Endothelial cell (in vitro differentiated cells): ENCODE results near the gene PHACTR1. TPM values are rescaled to one million over a fixed set of nuclear protein-coding genes. Genes with fewer than 3 reads are reported as not detected.

ENCODE experiments used
- DNase-seq: peaks from one replicate; pipeline ENCODE4 v3.0.0; 2021; ENCODE audit warnings: low spot score
- H3K27ac Mint-ChIP-seq: one replicate; pipeline ENCODE4 v1.8.0; 2021; ENCODE audit warnings: mixed read lengths, inconsistent platforms; ENCODE audit not compliant: unreplicated experiment
- H3K27me3 Mint-ChIP-seq: one replicate; pipeline ENCODE4 v1.8.0; 2021; ENCODE audit warnings: mild to moderate bottlenecking, moderate library complexity, mixed read lengths, inconsistent platforms; ENCODE audit not compliant: unreplicated experiment
- H3K36me3 Mint-ChIP-seq: one replicate; pipeline ENCODE4 v1.8.0; 2021; ENCODE audit warnings: mild to moderate bottlenecking, low read depth, mixed read lengths, inconsistent platforms; ENCODE audit not compliant: unreplicated experiment
- H3K4me1 Mint-ChIP-seq: one replicate; pipeline ENCODE4 v1.8.0; 2021; ENCODE audit warnings: mild to moderate bottlenecking, mixed read lengths, inconsistent platforms; ENCODE audit not compliant: unreplicated experiment
- H3K4me3 Mint-ChIP-seq: one replicate; pipeline ENCODE4 v1.8.0; 2021; ENCODE audit warnings: mild to moderate bottlenecking, mixed read lengths, inconsistent platforms; ENCODE audit not compliant: unreplicated experiment
- H3K9me3 Mint-ChIP-seq: one replicate; pipeline ENCODE4 v1.8.0; 2021; ENCODE audit warnings: mixed read lengths, inconsistent platforms; ENCODE audit not compliant: unreplicated experiment
- total RNA-seq: library from RNA; stranded (reverse); fragmentation: NEBNext Ultra II Directional; extraction: Animal tissue kit (Norgen Biotek cat#: 25700); gene quantifications from one replicate; pipeline ENCODE4 v1.2.1, GENCODE V29; 2021; ENCODE audit not compliant: unreplicated experiment
- TF ChIP-seq, protein P1 (sequence below): fragments of 200-600 bp; sonication (generic); IDR thresholded peaks from one replicate; pipeline ENCODE4 v1.5.0; 2021; ENCODE audit warnings: antibody characterized with exemption; ENCODE audit not compliant: unreplicated experiment

PHACTR1 gene
- total RNA-seq, 1 donor from 2014 or later = 39.9 TPM

- Mint-ChIP-seq H3K27ac (no peak overlapping the region), H3K27me3 (no peaks in the 10 kb centered on the region), H3K4me3 (no peak overlapping the region), H3K9me3 (no peaks in the 10 kb centered on the region), H3K36me3 (peaks cover 5% of the 10 kb centered on the region), H3K4me1 (peaks cover 6% of the 10 kb centered on the region)
- no peak for DNase-seq
- TF ChIP-seq, protein P1, sequence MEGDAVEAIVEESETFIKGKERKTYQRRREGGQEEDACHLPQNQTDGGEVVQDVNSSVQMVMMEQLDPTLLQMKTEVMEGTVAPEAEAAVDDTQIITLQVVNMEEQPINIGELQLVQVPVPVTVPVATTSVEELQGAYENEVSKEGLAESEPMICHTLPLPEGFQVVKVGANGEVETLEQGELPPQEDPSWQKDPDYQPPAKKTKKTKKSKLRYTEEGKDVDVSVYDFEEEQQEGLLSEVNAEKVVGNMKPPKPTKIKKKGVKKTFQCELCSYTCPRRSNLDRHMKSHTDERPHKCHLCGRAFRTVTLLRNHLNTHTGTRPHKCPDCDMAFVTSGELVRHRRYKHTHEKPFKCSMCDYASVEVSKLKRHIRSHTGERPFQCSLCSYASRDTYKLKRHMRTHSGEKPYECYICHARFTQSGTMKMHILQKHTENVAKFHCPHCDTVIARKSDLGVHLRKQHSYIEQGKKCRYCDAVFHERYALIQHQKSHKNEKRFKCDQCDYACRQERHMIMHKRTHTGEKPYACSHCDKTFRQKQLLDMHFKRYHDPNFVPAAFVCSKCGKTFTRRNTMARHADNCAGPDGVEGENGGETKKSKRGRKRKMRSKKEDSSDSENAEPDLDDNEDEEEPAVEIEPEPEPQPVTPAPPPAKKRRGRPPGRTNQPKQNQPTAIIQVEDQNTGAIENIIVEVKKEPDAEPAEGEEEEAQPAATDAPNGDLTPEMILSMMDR = no peak
Observed at GRCh38 chr6:13006578-13007300, 290.2 kb downstream of the PHACTR1 start.

DNA sequence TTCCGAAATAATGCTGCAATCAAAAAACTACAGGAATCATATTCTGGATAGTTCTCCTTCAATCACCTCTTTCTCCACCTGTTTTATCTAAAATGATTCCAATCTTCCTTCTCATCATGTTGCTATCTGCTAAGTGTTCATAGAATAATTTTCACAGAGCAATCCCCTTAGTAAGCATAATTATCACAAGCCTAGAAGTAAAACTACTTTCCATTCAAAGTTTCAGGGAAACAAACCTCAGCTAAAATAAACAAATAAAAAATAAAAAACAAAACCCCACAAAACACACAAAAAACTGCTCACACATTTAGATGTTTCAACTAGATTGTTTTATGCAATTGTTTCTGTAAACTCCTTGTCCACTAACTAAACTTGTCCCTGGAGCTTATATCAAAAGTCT lies 291.2 kb downstream of the PHACTR1 start:
- no peaks in the 10 kb centered on the region for H3K27me3 Mint-ChIP-seq

DNA sequence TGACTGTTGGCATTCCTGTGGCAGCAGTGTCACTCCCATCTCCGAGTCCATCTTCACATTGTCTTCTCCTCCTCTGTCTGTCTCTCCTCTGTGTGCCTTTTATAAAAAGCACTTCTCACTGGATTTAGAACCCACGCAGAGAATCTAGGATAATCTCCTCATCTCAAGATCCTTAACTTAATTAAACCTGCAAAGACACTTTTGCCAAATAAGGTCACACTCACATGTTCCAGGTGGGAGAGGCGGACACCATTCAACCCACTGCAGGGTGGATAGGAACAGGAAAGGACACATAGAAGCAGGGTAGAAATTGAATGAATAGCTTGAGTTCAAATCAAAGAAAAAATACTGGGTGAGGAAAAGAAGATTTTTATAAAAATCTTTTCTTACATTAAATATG lies 292.5 kb downstream of the PHACTR1 start:
- Mint-ChIP-seq H3K4me3 (no peak overlapping the region), H3K9me3 (no peaks in the 10 kb centered on the region), H3K27ac (no peak overlapping the region), H3K36me3 (peaks cover 5% of the 10 kb centered on the region), H3K27me3 (peaks cover 3% of the 10 kb centered on the region), H3K4me1 (peaks cover 16% of the 10 kb centered on the region)
- DNase-seq = no peak
- TF ChIP-seq, protein P1 = no peak

More for the DNA sequence above, 291.2 kb downstream of the PHACTR1 start:
- no peaks in the 10 kb centered on the region for H3K9me3 Mint-ChIP-seq
- H3K4me3 Mint-ChIP-seq = no peak overlapping the region
- no peak for DNase-seq
- no peak overlapping the region for H3K27ac Mint-ChIP-seq
- peaks cover 5% of the 10 kb centered on the region for H3K36me3 Mint-ChIP-seq
- TF ChIP-seq, protein P1 = no peak
- H3K4me1 Mint-ChIP-seq = peaks cover 10% of the 10 kb centered on the region

- Mint-ChIP-seq H3K4me3 (no peak overlapping the region), H3K27me3 (peaks cover 4% of the 10 kb centered on the region), H3K27ac (no peak overlapping the region), H3K9me3 (no peaks in the 10 kb centered on the region), H3K4me1 (peaks cover 18% of the 10 kb centered on the region), H3K36me3 (peaks cover 5% of the 10 kb centered on the region)
- DNase-seq = no peak
- TF ChIP-seq, protein P1 = no peak
Observed at GRCh38 chr6:13009461-13009860, 292.9 kb downstream of the PHACTR1 start.

DNA sequence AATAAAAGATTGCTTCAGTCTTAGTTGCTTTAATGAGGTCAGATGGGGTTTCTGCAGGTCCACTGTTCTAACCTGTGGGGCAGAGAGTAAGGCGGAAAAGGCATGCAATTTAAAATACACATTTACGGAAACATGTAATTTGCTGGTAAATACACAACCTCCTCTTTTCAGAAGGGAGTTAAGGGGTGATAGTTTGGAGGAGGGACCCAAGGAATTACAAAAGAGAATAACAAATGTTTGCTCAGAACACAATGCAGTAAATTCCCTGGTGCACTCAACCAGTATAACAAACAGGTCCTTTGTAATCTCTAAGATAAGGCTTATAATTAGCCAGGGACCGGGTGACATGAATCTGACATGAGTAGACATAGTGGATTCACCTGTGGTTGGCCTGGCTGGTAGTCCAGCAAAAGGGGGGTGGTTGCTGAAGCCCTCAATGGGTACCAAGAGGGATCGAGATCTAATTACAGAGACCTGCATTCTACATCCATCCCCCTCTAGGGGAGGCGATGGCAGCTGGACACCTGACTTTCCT lies 295.1 kb downstream of the PHACTR1 start:
- Mint-ChIP-seq H3K36me3 (peaks cover 5% of the 10 kb centered on the region), H3K27me3 (peaks cover 5% of the 10 kb centered on the region), H3K4me3 (no peak overlapping the region), H3K4me1 (peaks cover 20% of the 10 kb centered on the region), H3K27ac (no peak overlapping the region), H3K9me3 (no peaks in the 10 kb centered on the region)
- TF ChIP-seq, protein P1 = no peak
- DNase-seq = no peak
